GM18508 (cell line): Measurements from ENCODE around the gene CTR9.

Source experiments
- ATAC-seq: cut with Tn5 transposase; IDR thresholded peaks from one replicate; pipeline ENCODE4 v1.9.1; 2021; ENCODE audit warnings: moderate number of reproducible peaks; ENCODE audit not compliant: insufficient read depth, unreplicated experiment

Gene CTR9

GRCh38 chr11:10735481-10736475 is 15.3 kb upstream of the CTR9 start:
- peak; percentile 80 for ATAC-seq

DNA sequence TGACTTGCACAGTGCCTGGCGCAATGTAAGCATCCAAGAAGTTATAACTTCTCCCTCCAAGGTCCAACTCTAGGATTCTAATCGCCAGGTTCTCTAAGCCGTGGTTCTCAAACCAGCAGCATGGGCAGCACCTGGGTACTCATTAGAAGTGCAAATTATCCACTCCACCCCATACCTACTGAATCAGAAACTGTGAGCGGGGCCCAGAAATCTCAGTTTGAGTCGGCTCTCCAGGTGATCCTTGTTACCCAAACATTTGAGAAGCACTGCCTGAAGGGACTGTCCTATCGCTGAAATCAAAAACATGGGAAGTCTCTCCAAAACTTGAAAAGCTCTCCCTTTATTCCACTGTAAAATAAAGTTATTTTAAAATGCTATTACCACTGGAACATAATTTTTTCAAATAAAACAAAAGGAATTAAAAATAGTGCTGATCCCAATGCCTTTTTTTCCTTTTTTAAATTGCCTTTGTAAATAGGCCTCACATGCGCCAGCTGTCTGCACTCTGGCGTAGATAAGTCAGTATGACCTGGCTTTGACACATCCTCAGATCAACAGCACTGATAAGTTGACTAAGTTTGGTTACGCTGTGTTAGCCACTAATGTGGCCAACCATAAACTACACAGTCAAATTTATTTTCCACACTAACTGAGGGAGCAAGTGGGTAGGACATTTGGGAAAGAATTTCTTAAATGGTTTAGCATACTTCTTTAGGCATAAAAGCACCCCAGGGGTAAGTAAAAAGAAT is 8.4 kb upstream of the CTR9 start:
- ATAC-seq: no peak

- no peak for ATAC-seq
These were observed 7.6 kb upstream of the CTR9 start for GRCh38 chr11:10743354-10744000.

- ATAC-seq: no peak
These were observed 6.8 kb upstream of the CTR9 start for GRCh38 chr11:10744206-10744605.

GRCh38 chr11:10746871-10747270 is 4.2 kb upstream of the CTR9 start:
- ATAC-seq: no peak

DNA sequence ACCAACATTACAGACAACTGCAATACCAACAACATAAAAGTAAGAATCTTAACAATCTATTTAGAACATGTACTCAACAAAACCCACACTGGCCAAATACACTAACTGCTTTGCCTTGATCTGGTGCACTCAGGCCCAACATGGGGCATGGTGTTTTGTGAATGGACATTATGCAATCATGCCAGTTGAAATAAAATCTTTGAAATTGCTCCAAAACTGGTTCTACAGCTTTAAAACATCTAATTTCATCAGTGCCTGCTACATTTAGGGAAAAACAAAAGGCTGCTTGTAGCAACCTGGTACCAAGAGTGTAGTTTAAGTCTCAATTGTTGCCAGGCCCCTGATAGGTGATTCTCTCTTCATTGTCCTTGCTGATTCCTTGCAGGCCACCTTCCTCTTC is 3.3 kb upstream of the CTR9 start:
- ATAC-seq: no peak

DNA sequence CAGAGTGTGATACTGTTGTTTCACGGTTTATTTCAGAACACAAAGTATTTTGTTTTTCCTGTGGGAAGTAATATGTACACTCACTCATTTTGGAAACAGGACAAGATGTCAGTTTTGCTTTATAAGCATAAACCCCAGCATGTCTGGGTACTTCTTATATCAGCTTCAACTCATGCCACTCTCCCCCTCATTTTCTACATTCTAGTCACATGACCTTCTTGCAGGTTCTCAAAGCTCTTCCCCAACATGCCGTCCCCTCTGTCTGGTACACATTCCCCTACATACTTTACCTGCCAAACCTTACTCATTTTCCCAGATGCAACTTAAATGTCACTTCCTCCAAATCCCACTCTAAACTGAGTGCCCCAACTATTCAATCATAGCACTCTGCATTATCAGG is 1.6 kb upstream of the CTR9 start:
- ATAC-seq: no peak

DNA sequence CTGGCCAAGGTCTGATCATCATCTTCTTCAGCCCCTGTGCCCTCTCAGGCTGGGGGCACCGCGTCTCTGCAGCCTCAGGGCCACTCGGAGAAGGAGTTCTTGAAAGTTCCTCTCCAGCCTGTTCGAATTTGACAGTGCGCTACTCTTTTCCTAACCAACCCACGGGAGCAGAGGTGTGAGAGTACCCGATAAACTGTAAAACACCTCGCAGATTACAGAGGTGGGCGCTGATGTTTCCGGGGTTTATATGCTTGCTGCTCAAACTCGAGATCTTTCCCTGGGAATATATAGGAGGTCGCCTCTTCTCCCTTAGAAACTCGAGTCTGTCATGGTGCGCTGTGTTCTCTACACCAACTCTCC is 515 bp downstream of the CTR9 start:
- no peak for ATAC-seq

GRCh38 chr11:10752061-10752460 is 1.0 kb downstream of the CTR9 start:
- ATAC-seq: no peak

GRCh38 chr11:10752486-10752885 is 1.4 kb downstream of the CTR9 start:
- no peak for ATAC-seq

DNA sequence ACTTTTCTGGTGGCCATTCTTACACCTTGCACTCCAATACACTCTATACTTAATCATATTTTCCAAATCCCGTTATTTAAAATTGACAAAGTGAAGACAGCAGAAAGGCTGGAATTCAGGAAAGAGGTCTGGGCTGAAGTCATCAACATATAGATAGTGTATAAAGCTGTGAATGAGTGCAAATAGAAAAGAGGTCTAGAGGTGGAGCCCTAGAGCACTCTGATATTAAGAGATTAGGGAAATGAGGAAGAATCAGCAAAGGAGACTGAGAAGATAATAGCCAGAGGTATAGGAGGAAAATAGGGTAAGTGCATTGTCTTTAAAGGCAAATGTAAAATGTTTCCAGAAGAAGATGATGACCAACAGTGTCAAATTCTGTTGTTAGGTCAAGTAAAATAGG is 7.9 kb downstream of the CTR9 start:
- ATAC-seq: no peak

GRCh38 chr11:10761085-10761698 is 10.1 kb downstream of the CTR9 start:
- no peak for ATAC-seq

- peak; percentile 62 for ATAC-seq
These were observed 11.1 kb downstream of the CTR9 start for GRCh38 chr11:10762185-10762584.

GRCh38 chr11:10762913-10763421 is 11.9 kb downstream of the CTR9 start:
- no peak for ATAC-seq

- no peak for ATAC-seq
These were observed 12.7 kb downstream of the CTR9 start for GRCh38 chr11:10763766-10764165.

DNA sequence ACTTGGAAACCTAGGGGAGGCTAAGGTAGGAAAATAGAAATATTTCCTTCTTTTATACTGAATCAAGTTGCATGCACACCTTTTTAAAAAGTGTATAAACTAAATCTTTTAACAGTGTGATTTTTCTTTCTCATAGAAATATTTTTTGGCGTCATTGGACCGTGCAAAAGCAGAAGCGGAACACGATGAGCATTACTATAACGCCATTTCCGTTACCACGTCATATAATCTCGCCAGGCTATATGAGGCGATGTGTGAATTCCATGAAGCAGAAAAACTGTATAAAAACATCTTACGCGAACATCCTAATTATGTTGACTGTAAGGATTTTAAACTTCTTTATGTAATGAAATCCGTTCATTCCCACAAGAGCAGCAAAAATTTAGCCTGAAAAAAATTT is 13.4 kb downstream of the CTR9 start:
- no peak for ATAC-seq

DNA sequence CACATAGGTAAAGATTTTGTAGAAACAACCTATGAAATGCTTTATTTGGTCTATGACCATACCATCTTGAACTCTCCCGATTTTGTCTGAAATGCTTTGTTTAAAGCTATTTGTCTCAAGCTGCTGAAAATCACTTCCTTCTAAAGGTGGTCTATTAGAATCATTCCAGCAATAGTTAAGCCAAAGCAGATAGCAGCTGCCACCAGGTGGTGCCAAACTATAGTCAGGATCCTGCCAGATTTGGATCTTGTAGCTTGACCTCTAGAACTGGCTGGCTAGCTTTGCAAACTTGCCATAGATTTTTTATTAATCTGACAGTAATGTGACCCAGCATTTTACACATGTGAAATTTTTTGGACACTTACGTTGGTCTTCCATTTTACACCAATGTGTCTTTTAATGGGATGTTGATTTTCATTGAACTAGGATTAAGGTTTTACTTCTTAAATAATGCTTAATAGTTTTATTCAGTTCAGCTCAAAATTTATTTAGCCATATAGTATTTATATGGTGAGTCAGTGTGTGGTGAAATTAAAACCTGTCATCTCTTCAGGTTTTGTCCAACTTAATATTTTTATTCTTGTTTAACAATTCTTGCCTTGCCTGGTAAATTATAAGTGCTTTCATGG is 19.7 kb downstream of the CTR9 start:
- no peak for ATAC-seq

DNA sequence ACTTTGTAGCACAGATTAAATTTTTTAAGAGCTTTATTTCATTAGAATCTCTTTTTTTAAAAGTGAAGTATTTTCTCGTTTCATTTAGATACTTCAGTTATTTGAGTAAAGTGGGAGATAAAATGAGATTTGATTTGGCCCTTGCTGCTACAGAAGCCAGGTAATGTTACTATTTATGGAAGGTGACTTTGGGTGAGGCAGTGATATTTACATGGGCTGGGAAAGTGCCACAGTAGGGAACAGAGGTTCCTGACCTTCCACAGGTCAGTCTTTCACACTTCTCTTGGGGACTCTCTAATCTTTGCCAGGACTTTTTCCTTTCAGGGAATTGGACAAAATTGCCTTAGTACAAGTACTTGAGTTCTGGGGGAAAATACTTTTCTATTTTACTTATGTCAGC is 20.4 kb downstream of the CTR9 start:
- ATAC-seq: no peak

DNA sequence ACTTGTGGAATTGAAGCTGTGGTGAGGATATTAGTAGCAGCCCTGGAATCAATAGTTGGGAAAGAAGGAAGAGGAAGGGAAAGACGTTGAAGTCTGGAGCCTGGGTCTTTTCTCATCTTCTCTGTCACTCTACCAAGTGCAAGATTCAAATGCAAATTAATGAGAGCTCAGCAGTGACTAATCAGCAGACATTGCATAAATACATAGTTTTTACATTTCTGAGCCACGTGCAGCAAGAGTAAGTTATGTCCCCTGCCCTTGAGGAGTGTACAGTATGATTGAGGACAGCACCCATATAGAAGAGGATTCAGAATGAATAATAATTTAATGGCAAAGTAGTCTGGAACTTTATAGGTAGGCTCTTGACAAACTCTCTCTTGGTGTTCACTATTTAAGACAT is 23.8 kb downstream of the CTR9 start:
- ATAC-seq: no peak

GRCh38 chr11:10777393-10777793 is 26.3 kb downstream of the CTR9 start:
- no peak for ATAC-seq
